HFF-Myc (cell line): ENCODE measurements around the gene PPM1F.

Experiments
- DNase-seq: peaks from one replicate; pipeline ENCODE4 v3.0.0-alpha.2; 2011; ENCODE audit warnings: low read depth; ENCODE audit errors: extremely low read depth
- H3K4me3 ChIP-seq: replicated peaks from 2 replicates; pipeline ENCODE4 v1.5.1; 2011; ENCODE audit warnings: low read depth, mild to moderate bottlenecking, control low read depth, low read length
- CTCF ChIP-seq: IDR thresholded peaks from 2 replicates; pipeline ENCODE4 v1.5.1; 2012; ENCODE audit warnings: mild to moderate bottlenecking, low read depth, low read length, control low read depth; ENCODE audit errors: missing control alignments

The PPM1F gene

DNA sequence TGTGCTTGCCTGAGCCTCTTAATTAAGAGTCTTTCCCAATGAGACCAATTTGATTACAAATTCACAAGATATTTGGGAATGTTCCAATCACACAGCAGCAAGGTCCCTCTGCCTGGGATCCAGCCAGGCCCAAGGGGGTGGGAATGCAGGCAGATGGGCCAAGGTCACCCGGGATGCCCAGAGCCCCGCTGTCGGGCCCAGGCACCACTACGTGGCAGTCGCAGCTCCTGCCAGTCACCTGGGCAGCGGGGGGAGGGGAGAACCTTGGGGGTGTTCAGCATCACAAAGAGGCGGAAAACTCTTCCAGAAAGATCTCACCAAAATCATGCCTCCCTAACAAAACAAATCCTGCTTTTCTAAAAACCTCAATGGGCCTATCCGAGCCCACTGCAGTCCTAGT lies 30.9 kb downstream of the PPM1F start:
- H3K4me3 ChIP-seq, result no peak overlapping the region
- TF ChIP-seq CTCF, result no peak
- no peak for DNase-seq

DNA sequence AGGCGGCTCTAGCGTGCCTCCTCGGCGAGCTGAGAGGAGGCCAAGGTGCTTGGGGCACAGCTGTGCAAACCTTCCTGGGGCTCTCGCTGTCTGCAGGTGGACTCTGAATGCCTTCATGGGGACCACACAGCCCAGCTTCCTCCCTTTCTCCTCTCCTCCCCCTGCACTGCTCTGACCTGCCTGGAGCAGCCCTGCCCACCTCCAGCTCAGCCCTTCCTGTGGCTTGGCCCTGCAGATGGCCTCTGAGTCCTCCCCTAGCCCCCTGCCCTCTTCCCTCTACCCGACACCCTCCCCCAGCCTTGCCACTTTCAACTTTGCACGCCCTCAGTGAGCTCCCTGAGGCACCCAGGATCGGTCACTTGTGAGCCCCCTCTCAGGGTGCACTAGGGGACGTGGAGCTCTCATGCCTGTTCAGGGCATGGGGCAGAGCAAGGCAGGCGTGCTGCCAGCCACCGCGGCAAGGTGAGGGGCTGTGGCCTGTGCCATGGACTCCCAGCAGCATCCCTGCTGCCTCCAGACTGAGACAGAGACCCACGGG lies 31.4 kb downstream of the PPM1F start:
- H3K4me3 ChIP-seq, result no peak overlapping the region
- DNase-seq, result no peak
- no peak for TF ChIP-seq CTCF

DNA sequence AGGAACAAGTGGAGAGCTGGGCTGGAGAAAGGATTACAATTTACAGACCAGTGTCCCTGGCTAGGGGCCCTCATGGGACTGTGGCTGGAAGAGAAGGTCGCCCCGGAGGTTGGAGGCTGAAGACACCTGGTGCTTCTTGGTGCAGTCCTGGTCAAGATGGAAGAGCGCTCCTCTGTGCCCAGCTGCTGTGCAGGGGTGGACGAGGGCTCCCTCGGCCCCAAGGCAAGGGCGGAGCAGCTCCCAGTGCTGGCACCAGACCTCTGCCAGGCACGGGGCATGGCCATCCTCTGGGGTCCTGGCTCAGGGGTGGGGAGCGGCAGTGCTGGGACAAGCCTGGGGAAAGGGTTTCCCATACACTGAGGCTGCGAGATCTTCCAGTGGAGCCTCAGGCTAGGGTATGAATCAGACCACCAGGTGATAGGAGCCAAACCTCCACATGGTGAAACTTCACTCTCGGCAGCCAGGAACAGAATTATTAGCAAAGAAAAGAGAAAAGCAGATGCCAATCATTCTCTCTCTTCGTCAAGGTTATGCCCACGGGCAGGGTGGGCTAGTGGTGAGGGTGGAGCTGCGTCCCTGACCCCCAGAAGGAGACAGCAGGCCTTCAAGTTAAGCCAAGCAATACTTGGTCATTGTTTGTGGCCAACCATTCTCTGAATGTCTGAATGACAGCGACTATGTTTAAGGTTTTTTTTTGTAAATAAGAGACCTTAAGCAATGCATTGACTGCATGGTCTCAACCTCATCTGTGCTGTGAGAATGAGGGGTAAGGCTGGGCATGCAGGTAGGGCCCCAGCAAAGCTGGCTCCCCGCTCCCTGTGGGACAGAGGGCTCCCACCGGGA lies 32.1 kb downstream of the PPM1F start:
- no peak for TF ChIP-seq CTCF
- DNase-seq, result no peak
- no peak overlapping the region for H3K4me3 ChIP-seq

DNA sequence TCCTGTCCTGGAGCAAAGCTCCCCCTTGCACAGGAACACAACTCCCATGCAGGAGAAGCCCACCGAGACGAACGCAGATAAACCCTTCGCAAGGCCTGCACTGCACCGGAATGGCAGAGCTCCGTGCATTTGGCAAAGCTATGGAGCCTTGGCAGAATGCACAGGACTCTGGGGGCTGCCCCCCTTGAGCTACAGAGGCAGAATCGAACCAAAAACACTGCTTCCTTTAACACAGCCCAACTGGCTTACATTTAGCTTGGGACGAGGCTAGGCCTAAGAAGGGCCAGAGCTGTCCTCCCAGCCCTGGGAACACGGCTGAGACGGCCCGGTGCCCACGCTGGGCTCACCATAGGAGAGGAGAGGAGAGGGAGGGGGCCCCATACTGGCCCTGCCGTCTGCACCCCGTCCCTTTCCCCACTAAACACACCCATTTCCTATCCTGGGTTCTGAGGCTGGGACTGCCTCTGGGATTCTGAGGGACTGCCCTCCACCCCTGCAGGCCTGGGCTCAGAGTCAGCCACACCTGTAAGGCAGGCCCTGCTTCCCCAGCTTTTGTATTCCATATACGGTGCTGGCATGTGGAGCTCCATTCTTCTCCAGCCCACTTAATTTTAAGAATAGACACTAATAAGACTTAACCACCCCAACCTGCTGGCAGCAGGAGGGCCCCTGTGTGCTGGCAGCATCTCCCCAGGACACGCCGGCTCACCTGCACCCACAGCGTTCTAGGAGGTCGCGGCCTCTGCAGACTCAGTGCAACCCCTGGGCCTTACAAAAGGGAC lies 32.9 kb downstream of the PPM1F start:
- no peak for TF ChIP-seq CTCF
- no peak for DNase-seq
- H3K4me3 ChIP-seq, result no peak overlapping the region

GRCh38 chr22:21918466-21919185 lies 34.0 kb downstream of the PPM1F start:
- TF ChIP-seq CTCF, result no peak
- DNase-seq, result no peak
- H3K4me3 ChIP-seq, result no peak overlapping the region

DNA sequence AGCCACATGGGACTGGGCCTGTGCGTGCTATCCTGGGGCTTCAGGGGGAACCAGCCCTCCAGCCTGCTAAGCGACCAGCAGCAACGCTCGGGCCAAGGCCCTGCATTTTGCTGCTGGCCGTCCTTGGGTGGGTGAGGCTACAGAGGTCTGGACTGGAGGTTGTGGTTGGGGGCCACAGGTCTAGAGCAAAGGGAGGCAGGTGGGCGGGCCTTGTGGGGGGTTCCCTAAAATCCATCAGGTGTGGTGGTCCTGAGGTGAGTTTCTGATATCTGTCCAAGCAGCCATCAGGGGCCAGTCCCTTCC lies 34.7 kb downstream of the PPM1F start:
- no peak for TF ChIP-seq CTCF
- DNase-seq, result no peak
- no peak overlapping the region for H3K4me3 ChIP-seq
